GM08714 (cell line): Measurements from ENCODE around the gene ZNF513.

Experiments
- H3K4me3 ChIP-seq: fragments of 200-500 bp; sonication (Bioruptor generic); 2 replicates; pipeline ENCODE4 v1.5.1; 2014; ENCODE audit warnings: mild to moderate bottlenecking, low read length, inconsistent platforms
- ZNF274 ChIP-seq: IDR thresholded peaks from 2 replicates; pipeline ENCODE4 v1.6.1; 2012; ENCODE audit warnings: mild to moderate bottlenecking, low read depth, low read length

The ZNF513 gene

DNA sequence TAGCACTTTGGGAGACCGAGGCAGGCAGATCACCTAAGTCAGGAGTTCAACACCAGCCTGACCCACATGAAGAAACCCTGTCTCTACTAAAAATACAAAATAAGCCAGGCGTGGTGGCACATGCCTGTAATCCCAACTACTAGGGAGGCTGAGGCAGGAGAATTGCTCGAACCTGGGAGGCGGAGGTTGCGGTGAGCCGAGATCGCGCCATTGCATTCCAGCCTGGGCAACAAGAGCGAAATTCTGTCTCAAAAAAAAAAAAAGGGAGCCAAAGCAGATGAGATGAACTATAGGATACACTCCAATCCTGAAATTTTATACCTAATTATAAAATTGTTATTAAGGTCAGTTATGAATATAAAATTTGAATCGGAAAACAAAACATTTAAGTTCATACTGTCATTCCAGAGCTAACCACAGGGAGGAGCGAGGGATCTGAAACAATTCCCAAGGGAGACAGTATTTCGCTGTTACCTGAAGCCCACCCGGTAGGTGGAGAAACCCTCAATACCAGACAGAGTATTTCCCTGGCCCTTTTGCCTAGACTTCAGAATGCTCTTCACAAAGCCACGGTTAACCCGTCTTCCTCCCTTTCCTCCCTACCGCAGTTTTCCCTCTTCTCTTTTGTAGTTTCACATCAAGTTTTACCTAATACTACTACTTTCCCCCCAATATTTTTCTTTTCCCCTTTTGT lies 27.4 kb upstream of the ZNF513 start:
- H3K4me3 ChIP-seq = peak overlapping the region; percentile 90
- TF ChIP-seq ZNF274 = no peak

DNA sequence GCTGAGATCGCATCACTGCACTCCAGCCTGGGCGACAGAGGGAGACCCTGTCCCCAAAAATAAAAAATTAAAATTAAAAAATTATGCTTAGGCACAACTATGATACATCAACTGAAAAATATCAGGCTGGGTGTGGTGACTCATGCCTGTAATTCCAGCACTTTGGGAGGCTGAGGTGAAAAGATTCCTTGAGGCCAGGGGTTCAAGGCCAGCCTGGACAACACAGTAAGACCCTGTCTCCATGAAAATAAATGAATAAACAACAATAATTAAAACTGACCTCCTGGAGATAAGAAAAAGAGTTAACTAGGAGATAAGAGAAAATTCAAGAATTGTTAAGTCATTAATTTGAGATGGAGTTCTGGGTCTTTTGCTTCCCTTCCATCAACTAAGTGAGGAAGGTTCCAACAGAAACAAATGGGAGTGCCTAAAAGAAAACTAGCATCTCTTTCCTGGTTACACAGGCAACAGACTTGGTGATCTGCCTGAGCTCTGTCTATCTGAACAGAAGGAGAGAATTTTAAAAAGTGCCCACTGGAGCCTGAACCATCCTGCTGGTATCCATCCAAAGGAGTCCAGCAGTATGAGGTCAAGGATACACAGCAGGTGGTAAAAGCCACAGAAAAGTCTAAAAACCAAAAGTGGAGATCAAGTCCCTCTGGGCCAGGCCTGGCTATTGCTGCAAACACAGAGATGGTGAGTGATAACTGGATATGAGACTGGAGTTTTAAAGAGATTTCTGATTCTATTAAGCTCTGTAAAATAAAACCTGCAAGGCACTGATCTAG lies 20.0 kb upstream of the ZNF513 start:
- TF ChIP-seq ZNF274 = no peak
- no peak overlapping the region for H3K4me3 ChIP-seq

DNA sequence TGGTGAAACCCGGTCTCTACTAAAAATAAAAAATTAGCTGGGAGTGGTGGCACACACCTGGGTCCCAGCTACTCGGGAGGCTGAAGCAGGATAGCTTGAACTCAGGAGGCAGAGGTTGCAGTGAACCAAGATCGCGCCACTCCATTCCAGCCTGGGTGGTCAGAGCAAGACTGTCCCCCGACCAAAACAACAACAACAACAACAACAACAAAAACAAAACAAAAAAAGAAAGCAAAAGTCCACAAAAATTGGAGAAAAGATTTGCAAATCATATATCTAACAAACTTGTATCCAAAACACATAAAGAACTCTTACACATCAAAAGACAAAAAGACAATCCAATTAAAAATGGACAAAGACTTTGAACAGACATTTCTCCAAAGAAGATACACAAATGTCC lies 18.4 kb upstream of the ZNF513 start:
- no peak for TF ChIP-seq ZNF274
- no peak overlapping the region for H3K4me3 ChIP-seq

DNA sequence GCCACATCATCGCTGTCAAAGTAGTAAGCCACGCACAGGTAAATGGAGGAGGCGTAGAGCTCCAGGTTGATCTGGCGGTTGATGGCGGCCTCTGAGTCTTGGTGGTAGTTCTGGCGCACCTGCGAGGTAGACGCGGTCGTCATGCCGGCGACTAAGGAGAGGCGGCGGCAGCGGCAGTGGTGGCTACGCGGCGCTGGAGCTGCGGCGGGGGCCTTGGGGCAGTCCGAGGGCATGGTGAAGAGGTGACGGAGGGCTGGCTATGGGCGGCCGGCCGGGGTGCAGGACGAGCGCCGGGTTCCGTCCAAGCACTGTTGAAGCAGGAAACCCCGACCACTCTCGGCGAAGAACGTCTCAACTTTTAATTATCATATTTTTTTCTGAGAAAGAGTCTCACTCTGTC lies 12.7 kb upstream of the ZNF513 start:
- no peak overlapping the region for H3K4me3 ChIP-seq
- no peak for TF ChIP-seq ZNF274

DNA sequence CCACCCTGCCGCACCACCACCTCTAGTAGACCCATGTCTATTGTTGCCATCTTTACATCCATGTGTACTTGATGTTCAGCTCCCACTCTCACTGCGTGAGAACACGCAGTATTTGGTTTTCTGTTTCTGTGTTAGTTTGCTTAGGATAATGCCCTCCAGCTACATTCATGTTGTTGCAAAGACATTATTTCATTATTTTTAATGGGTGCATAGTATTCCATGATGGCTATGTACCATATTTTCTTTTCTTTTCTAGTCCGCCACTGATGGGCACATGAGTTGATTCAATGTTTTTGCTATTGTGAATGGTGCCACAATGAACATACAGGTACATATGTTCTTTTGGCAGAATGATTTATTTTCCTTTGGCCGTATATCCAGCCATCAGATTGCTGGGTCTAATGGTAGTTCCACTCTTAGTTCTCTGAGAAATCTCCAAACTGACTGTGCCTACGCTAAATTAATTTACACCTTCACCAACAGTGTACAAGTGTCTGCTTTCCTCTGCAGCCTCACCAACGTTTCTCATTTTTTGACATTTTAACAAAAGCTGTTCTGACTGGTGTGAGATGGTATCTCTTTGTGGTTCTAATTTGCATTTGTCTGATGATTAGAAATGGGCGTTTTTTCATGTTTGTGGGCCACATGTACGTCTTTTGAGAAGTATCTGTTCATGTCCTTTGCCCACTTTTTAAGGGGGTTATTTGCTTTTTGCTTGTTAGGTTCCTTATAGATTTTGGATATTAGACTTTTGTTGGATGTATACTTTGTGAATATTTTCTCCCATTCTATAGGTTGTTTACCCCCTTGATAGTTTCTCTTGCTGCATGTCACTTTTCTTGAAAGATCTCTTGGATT lies 10.5 kb upstream of the ZNF513 start:
- H3K4me3 ChIP-seq = no peak overlapping the region
- TF ChIP-seq ZNF274 = no peak

DNA sequence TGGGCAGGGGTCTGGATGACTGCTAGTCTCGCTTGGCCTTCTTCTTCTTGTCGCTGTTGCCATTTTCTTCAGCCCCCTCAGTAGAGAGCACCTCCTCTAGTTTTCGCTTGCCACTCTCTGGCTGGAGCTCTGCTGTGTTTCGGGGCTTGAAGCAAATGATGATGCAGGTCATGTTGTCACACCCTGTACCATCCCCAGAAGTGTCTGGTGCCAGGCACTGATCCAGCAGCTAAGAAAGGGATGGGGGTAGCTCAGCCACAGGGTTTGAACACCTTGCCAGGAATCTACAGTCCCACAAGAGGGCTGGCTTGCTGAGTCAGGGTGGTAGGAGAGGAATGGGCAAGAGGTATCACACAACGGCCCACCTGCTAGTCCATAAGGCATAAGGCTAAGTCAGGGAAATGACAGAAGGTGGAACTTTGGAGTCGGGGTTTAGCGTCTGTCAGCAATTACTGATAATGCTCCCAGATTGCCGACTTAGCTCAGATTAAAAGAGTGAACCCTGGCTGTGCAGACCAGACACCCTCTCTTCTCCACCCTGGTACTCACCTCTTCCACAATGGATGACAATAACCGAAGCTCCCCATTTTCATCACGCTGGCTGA lies 1.1 kb upstream of the ZNF513 start:
- H3K4me3 ChIP-seq = no peak overlapping the region
- no peak for TF ChIP-seq ZNF274

DNA sequence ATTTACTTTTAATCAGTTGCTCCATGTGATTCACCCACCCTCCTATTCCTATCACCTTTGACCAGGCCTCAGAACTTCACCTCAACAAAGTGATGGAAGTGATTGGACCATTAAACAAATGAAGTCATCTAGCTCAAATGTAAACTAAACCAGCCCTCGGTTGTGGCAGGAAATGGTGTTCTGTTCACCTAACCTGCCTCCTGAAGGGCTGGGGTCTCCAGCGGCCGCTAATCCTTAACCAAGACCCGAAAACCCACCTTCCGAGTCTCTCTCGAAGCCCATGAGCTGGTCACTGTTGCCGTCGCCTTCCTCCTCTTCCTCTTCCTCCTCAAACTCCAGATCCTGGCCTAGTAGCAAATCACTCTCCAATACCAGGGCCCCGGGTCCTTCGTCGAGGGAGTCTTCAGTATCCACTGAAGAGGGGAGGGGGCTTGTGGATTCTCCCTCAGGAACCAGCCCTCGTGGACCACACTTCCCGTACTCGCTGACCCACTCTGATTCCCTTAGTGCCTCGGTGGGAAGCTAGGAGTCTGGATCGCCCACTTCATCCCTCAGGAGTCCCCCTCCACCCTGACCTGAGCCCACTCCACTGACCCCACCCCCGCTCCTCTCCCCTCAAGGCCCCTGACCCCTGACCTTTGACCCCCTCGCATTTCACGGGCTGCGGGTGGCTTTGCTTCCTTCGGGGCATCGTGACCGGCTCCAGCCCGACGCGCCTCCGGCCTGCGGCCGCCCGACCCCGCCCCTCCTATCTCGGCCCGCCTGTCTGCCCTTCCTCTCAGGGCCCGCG lies 503 bp downstream of the ZNF513 start:
- no peak for TF ChIP-seq ZNF274
- peak overlapping the region; percentile 87 for H3K4me3 ChIP-seq

DNA sequence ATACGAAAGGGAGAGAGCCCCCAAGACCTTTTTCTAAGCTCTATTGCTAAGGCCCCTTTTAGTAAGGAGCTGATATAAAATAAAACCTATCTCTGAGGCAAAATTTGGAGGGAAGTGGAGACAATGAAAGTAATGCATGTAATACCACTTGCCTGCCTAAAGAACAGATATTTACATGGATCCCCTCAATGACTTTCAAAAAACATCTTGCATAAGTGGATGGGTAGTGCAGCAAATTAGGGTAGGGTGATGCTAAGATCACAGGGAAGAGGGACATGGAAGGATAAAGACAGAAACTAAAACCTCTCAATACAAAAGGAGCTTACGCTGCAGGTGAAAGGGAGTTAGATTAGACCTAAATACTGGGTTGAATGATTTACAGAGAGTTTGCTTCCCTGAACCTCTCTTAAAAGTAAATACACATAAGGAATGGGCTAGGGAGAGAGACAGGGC lies 1.1 kb downstream of the ZNF513 start:
- no peak for TF ChIP-seq ZNF274
- H3K4me3 ChIP-seq = peak overlapping the region; percentile 87

DNA sequence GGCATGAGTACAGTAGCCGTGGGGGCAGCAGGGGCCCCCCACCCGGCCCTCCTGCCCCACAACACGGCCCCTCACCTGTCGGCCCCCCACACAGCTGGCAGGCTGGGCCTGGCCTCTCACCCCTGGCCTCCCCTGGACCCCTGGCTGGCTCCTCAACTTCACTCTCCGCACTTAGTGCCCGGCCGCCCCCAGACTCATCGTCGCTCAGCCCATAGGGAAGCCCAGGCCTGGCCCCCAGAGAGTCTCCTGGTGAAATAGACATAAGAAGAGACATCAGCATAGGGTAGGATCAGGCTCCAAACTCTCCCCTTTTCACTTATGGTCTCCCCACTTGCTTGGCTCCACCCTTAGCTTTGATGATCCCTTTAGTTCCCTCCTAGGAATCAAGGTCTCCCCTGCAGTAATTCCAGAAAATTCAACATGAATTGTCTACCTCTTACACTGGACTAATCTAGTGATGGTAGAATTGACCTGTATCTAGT lies 1.7 kb downstream of the ZNF513 start:
- H3K4me3 ChIP-seq = no peak overlapping the region
- TF ChIP-seq ZNF274 = no peak

DNA sequence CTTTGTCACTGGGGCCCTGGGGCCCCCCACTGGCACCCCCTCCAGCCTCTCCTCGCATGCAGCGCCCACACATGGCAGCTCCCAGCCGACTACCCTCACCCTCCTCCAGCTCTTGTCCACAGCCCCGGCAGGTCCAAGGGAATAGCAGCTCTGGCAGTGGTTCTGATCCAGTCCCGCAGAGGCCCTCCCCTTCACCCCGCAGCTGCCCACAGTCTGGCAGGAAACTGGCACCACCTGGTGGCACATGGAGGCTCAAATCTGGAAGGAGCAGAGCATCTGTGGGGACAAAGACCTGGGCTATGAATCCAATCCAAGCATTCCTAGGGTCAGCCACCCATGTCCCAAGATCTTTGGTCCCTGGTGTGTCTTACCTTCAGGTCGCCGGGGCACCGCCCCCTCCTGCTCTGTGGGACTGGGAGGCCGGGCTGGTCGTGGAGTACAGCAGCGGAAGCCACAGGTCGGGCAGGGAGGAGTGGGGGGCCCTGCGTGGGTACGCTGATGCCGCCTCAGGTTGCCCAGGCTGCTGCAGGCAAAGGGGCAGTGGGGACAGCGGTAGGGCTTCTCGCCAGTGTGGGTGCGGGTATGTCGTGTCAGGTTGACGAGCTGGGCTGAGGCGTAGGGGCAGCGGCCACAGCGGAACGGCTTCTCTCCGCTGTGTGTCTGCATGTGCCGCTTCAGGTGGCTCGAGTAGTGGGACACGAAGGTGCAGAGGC lies 2.3 kb downstream of the ZNF513 start:
- no peak overlapping the region for H3K4me3 ChIP-seq

DNA sequence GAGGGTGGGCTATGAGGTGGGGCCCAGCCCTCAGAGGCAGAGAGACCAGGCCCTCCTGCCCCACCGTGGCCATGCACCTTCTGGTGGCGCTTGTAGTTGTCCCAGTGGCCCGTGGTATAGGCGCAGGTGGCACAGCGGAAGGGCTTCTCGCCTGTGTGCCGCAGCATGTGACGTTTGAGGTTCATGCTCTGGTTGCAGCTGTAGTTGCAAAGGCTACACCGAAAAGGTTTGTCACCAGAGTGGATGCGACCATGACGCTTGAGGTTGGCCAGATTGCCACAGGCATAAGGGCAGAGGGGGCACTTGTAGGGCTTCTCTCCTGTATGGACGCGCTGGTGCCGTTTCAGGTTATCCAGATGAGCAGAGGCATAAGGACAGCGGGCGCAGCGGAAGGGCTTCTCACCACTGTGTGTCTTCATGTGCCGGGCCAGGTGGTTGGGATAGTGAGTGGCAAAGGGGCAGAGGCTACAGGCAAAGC lies 2.9 kb downstream of the ZNF513 start:
- H3K4me3 ChIP-seq = no peak overlapping the region
- no peak for TF ChIP-seq ZNF274

More for the DNA sequence above, 2.3 kb downstream of the ZNF513 start:
- no peak for TF ChIP-seq ZNF274

DNA sequence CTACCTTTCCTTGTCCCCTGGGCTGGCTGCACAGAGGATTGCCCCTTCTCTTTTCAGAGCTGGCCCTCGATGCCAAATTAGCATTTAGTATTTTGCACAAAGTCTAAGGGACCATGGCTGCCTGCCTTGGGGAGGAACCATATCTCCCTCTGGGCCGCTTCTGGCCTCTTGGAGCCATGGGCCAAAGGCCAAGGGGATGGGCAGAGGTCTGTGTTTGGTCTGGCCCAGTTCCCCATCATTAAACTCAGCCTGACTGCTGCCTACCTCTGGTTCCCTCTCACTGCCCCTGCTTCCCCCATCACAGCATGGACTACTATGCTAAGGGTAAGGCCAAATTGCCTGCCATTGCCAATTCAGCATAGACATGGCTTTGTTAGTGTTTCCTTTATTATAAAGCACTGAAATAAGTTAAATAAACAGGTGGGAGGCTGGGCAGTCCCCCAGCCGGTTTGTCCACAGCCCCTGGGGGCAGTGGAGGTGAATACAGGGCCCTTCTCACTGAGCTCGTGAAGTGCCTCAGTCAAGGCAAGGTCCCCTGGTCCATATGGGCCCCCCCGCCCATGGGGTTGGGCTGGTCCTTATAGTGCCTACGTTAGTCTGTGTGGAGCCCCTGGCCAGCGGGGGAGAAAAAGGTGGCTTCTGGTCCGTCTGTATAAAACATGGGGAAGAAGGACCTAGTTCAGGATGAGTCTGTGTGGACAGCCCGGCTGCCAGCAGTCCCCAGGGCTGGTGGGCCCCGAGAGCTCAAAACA lies 3.5 kb downstream of the ZNF513 start:
- TF ChIP-seq ZNF274 = no peak
- H3K4me3 ChIP-seq = no peak overlapping the region
